Measurements from ENCODE around the gene MPG.

MPG gene

GRCh38 chr16:100989-101388 lies 23.0 kb downstream of the MPG start:
- TF ChIP-seq BHLHE40 (IDR thresholded peaks at IDR 0.05; ENCODE audit: borderline replicate concordance) (no peak), ELF4 (IDR thresholded peaks at IDR 0.05) (no peak), L3MBTL2 (conservative IDR thresholded peaks at IDR 0.05) (no peak), NFRKB (IDR thresholded peaks at IDR 0.05) (no peak), SP1 (IDR thresholded peaks at IDR 0.05) (no peak), ZNF384 (IDR thresholded peaks at IDR 0.05) (no peak), FOXK2 (IDR thresholded peaks at IDR 0.05) (no peak), FOXA1 (IDR thresholded peaks at IDR 0.05) (no peak), HDGF (IDR thresholded peaks at IDR 0.05; ENCODE audit: borderline replicate concordance) (no peak), SUZ12 (IDR thresholded peaks at IDR 0.05) (no peak), CTBP1 (IDR thresholded peaks at IDR 0.05; ENCODE audit: borderline replicate concordance) (no peak), LEF1 (IDR thresholded peaks at IDR 0.05; ENCODE audit: borderline replicate concordance) (no peak), TARDBP (IDR thresholded peaks at IDR 0.05) (no peak), FOXM1 (IDR thresholded peaks at IDR 0.05; ENCODE audit: borderline replicate concordance) (no peak), ARNT (IDR thresholded peaks at IDR 0.05) (no peak)
- TF ChIP-seq, protein P1, sequence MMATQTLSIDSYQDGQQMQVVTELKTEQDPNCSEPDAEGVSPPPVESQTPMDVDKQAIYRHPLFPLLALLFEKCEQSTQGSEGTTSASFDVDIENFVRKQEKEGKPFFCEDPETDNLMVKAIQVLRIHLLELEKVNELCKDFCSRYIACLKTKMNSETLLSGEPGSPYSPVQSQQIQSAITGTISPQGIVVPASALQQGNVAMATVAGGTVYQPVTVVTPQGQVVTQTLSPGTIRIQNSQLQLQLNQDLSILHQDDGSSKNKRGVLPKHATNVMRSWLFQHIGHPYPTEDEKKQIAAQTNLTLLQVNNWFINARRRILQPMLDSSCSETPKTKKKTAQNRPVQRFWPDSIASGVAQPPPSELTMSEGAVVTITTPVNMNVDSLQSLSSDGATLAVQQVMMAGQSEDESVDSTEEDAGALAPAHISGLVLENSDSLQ (IDR thresholded peaks at IDR 0.05): no peak
- CTCF ChIA-PET: interaction anchor here (0.5 kb wide), 1 partner anchor 18 kb away, joined by 3 read pairs; no protein-coding TSS in a partner anchor

DNA sequence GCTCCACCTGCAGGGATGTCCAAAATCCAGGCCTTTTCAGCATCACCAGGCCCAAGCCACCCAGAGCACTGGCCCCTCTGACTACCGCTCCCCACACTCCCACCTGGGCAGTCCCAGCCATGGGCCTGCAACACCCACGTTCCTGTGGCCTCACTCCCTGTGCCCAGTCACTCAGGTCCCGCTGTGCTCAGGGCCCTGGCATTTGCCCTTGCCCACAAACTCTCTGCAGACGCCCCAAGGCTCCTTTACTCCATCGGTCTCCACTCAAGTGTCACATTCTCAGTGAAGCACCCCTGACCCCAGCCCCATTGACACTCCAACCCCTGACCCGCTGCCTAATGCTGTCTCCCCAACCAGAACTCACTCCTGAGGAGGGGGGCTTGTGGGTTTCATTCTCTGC lies 23.6 kb downstream of the MPG start:
- TF ChIP-seq HDGF (IDR thresholded peaks at IDR 0.05; ENCODE audit: borderline replicate concordance) (no peak), SP1 (IDR thresholded peaks at IDR 0.05) (no peak), ARNT (IDR thresholded peaks at IDR 0.05) (no peak), TARDBP (IDR thresholded peaks at IDR 0.05) (no peak), L3MBTL2 (conservative IDR thresholded peaks at IDR 0.05) (no peak), FOXK2 (IDR thresholded peaks at IDR 0.05) (no peak), CTBP1 (IDR thresholded peaks at IDR 0.05; ENCODE audit: borderline replicate concordance) (no peak), ZNF384 (IDR thresholded peaks at IDR 0.05) (no peak), NFRKB (IDR thresholded peaks at IDR 0.05) (no peak), SUZ12 (IDR thresholded peaks at IDR 0.05) (no peak), FOXA1 (IDR thresholded peaks at IDR 0.05) (no peak), FOXM1 (IDR thresholded peaks at IDR 0.05; ENCODE audit: borderline replicate concordance) (no peak)
- TF ChIP-seq, protein P1 (IDR thresholded peaks at IDR 0.05): no peak
- DNase-seq (ENCODE audit: extremely low spot score): no peak
- CTCF ChIA-PET: no interaction called here
- POLR2A ChIA-PET: no interaction called here

More at GRCh38 chr16:100989-101388, 23.0 kb downstream of the MPG start:
- no peak for DNase-seq (ENCODE audit: extremely low spot score)
- POLR2A ChIA-PET: no interaction called here

DNA sequence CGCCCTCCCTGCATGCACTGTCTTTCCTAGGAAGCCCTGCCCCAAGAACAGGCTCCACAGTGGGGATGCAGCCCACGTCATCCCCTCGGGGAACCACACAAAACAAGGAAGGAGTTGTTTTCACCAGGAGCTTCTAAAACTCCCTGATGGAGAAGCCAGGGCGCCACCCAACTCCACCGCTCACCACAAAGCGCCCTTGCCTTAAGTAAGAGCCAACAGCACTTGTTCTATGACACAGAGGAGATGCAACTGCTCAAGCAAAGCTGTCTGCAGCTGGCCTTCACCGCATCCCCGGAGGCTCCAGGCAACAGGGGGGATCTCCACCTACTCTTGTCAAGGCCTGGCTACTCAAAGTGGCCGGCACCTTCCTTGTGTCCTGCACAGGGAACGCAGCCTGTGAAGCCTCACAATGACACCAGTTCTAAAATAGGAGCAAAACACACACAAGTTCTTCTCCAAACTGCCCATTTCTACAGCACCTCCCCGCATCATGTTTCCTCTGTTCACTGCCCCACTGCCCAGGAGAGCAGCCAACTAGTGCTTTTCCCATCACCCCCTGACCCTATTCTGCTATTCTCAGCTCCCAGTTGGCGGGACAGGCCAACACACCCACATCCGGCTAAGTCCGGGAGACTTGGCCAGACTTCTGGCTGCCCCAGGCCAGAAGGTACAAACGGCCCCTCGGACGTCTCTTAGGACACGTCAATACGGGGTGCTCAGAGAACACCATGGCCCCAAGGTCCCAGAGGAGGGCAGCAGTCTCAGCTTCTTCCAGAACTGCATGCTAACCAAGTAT lies 24.2 kb downstream of the MPG start:
- TF ChIP-seq FOXM1 (IDR thresholded peaks at IDR 0.05; ENCODE audit: borderline replicate concordance) (no peak), BHLHE40 (IDR thresholded peaks at IDR 0.05; ENCODE audit: borderline replicate concordance) (no peak), L3MBTL2 (conservative IDR thresholded peaks at IDR 0.05) (no peak), ARNT (IDR thresholded peaks at IDR 0.05) (no peak), ELF4 (IDR thresholded peaks at IDR 0.05) (no peak), NFRKB (IDR thresholded peaks at IDR 0.05) (no peak), TARDBP (IDR thresholded peaks at IDR 0.05) (no peak), SUZ12 (IDR thresholded peaks at IDR 0.05) (no peak), HDGF (IDR thresholded peaks at IDR 0.05; ENCODE audit: borderline replicate concordance) (no peak), FOXA1 (IDR thresholded peaks at IDR 0.05) (no peak), LEF1 (IDR thresholded peaks at IDR 0.05; ENCODE audit: borderline replicate concordance) (no peak), FOXK2 (IDR thresholded peaks at IDR 0.05) (no peak)
- TF ChIP-seq, protein P1 (IDR thresholded peaks at IDR 0.05): no peak
- no peak for DNase-seq (ENCODE audit: extremely low spot score)
- ChIA-PET CTCF (no interaction called here), POLR2A (no interaction called here)

GRCh38 chr16:104355-104754 lies 26.3 kb downstream of the MPG start:
- no peak for TF ChIP-seq FOXK2 (IDR thresholded peaks at IDR 0.05)
- POLR2A ChIA-PET: interaction anchor here (0.9 kb wide), 1 partner anchor 131 kb away, joined by 3 read pairs; no protein-coding TSS in a partner anchor
- CTCF ChIA-PET: interaction anchor here (1.4 to 1.6 kb wide), 2 partner anchors 39 to 258 kb away, joined by 3 to 4 read pairs; no protein-coding TSS in a partner anchor
- no peak for DNase-seq (ENCODE audit: extremely low spot score)

DNA sequence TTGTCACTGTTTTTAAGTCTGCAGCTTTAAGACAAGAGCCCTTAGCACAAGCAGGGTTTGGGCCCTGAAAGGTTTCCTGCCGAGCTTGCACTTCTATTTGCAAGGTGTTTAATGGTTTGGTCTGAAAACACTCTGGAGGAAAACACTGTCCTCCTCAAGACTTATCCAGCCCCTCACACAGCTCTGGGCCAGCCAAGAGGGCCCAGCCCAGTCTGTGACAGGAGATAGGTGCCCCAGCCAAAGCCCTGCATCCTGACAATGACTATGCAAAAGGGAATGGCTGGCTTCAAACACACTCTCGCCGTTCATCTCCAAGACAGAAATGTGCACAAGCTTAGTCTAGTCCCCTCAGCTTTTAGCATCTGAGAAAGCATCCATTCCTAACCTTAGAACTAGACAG lies 26.9 kb downstream of the MPG start:
- TF ChIP-seq HDGF (IDR thresholded peaks at IDR 0.05; ENCODE audit: borderline replicate concordance) (no peak), ZNF384 (IDR thresholded peaks at IDR 0.05) (no peak), L3MBTL2 (conservative IDR thresholded peaks at IDR 0.05) (no peak), CTBP1 (IDR thresholded peaks at IDR 0.05; ENCODE audit: borderline replicate concordance) (no peak), FOXA1 (IDR thresholded peaks at IDR 0.05) (no peak), SUZ12 (IDR thresholded peaks at IDR 0.05) (no peak), TARDBP (IDR thresholded peaks at IDR 0.05) (no peak), FOXK2 (IDR thresholded peaks at IDR 0.05) (no peak), NFRKB (IDR thresholded peaks at IDR 0.05) (no peak), LEF1 (IDR thresholded peaks at IDR 0.05; ENCODE audit: borderline replicate concordance) (no peak), SP1 (IDR thresholded peaks at IDR 0.05) (no peak), BHLHE40 (IDR thresholded peaks at IDR 0.05; ENCODE audit: borderline replicate concordance) (no peak), FOXM1 (IDR thresholded peaks at IDR 0.05; ENCODE audit: borderline replicate concordance) (no peak), ELF4 (IDR thresholded peaks at IDR 0.05) (no peak), ARNT (IDR thresholded peaks at IDR 0.05) (no peak)
- TF ChIP-seq, protein P1 (IDR thresholded peaks at IDR 0.05): no peak
- ChIA-PET CTCF (interaction anchor here (1.4 to 1.6 kb wide), 2 partner anchors 39 to 258 kb away, joined by 3 to 4 read pairs; no protein-coding TSS in a partner anchor), POLR2A (interaction anchor here (0.9 kb wide), 1 partner anchor 130 kb away, joined by 3 read pairs; no protein-coding TSS in a partner anchor)

More for the DNA sequence above, 26.9 kb downstream of the MPG start:
- no peak for DNase-seq (ENCODE audit: extremely low spot score)
